ENCODE data around the gene TIMP3. TPM values are rescaled to one million over a fixed set of nuclear protein-coding genes. Genes with fewer than 3 reads are reported as not detected.
A peak's percentile ranks its signal among the peaks of the same experiment; 100 is the strongest.

Gene TIMP3
- total and polyA plus RNA-seq, 2 experiments from 2014 or later: 85.9 to 91.3 TPM

- no peak for TF ChIP-seq CTCF (IDR thresholded peaks at IDR 0.05; ENCODE audit: low read depth, low read length)
- H3K27ac ChIP-seq: no peak overlapping the region
- peaks cover 27% of the 10 kb centered on the region for H3K4me1 ChIP-seq (ENCODE audit: low read depth)
- peak overlapping the region; percentile 97 for H3K4me3 ChIP-seq
- H3K27me3 ChIP-seq: no peaks in the 10 kb centered on the region
- peak in 1 of 2 donors; percentile 41 for DNase-seq (ENCODE audit: low read depth in 1 of 2, low spot score in 1 of 2)
- no peaks in the 10 kb centered on the region for H3K9me3 ChIP-seq (ENCODE audit: low read depth)
- H3K36me3 ChIP-seq: no peaks in the 10 kb centered on the region
These were observed 796 bp downstream of the TIMP3 start for GRCh38 chr22:32802237-32802765.

GRCh38 chr22:32803020-32803737 lies 1.7 kb downstream of the TIMP3 start:
- TF ChIP-seq CTCF (IDR thresholded peaks at IDR 0.05; ENCODE audit: low read depth, low read length): no peak
- Histone ChIP-seq H3K4me1 (ENCODE audit: low read depth) (peaks cover 27% of the 10 kb centered on the region), H3K9me3 (ENCODE audit: low read depth) (no peaks in the 10 kb centered on the region), H3K4me3 (peak overlapping the region; percentile 97), H3K36me3 (no peaks in the 10 kb centered on the region), H3K27me3 (no peaks in the 10 kb centered on the region), H3K27ac (no peak overlapping the region)
- no peak for DNase-seq (ENCODE audit: low read depth in 1 of 2, low spot score in 1 of 2)

GRCh38 chr22:32803738-32804435 lies 2.4 kb downstream of the TIMP3 start:
- Histone ChIP-seq H3K27me3 (no peaks in the 10 kb centered on the region), H3K27ac (no peak overlapping the region), H3K36me3 (no peaks in the 10 kb centered on the region), H3K4me3 (peak overlapping the region; percentile 97), H3K4me1 (ENCODE audit: low read depth) (peaks cover 27% of the 10 kb centered on the region), H3K9me3 (ENCODE audit: low read depth) (no peaks in the 10 kb centered on the region)
- TF ChIP-seq CTCF (IDR thresholded peaks at IDR 0.05; ENCODE audit: low read depth, low read length): no peak
- DNase-seq (ENCODE audit: low read depth in 1 of 2, low spot score in 1 of 2): peak in 1 of 2 donors; percentile 62

- Histone ChIP-seq H3K27me3 (no peaks in the 10 kb centered on the region), H3K27ac (no peak overlapping the region), H3K36me3 (no peaks in the 10 kb centered on the region), H3K9me3 (ENCODE audit: low read depth) (no peaks in the 10 kb centered on the region), H3K4me3 (no peak overlapping the region), H3K4me1 (ENCODE audit: low read depth) (peaks cover 35% of the 10 kb centered on the region)
- DNase-seq (ENCODE audit: low read depth in 1 of 2, low spot score in 1 of 2): no peak
- TF ChIP-seq CTCF (IDR thresholded peaks at IDR 0.05; ENCODE audit: low read depth, low read length): no peak
These were observed 3.2 kb downstream of the TIMP3 start for GRCh38 chr22:32804531-32805360.

GRCh38 chr22:32805361-32805881 lies 3.9 kb downstream of the TIMP3 start:
- Histone ChIP-seq H3K4me3 (no peak overlapping the region), H3K27ac (no peak overlapping the region), H3K36me3 (no peaks in the 10 kb centered on the region), H3K9me3 (ENCODE audit: low read depth) (no peaks in the 10 kb centered on the region), H3K27me3 (no peaks in the 10 kb centered on the region), H3K4me1 (ENCODE audit: low read depth) (peaks cover 42% of the 10 kb centered on the region)
- no peak for TF ChIP-seq CTCF (IDR thresholded peaks at IDR 0.05; ENCODE audit: low read depth, low read length)
- no peak for DNase-seq (ENCODE audit: low read depth in 1 of 2, low spot score in 1 of 2)

All from cardiac muscle cell (in vitro differentiated cells and primary cell).